Panc1 (cell line): Measurements from ENCODE around the gene VAV3. TPM values are rescaled to one million over a fixed set of nuclear protein-coding genes. Genes with fewer than 3 reads are reported as not detected.

ENCODE experiments used
- ATAC-seq: fragments of 200-7000 bp; cut with Tn5 transposase; 2 replicates; pipeline ENCODE4 v1.9.1; 2020; ENCODE audit warnings: mild to moderate bottlenecking, moderate library complexity
- BruUV-seq: library from RNA; stranded (reverse); fragments of 400-500 nt; replicated peaks from 2 replicates; lab custom pipeline; 2021; lab: Mats Ljungman, UMichigan
- CTCF ChIA-PET: fragments of 300-600 bp; sonication (Branson Sonifier 250); formaldehyde crosslinking; loops from one replicate; lab custom pipeline; 2022; ENCODE audit warnings: antibody characterized with exemption; lab: Charles Lee
- POLR2A ChIA-PET: fragments of 300-600 bp; sonication (Branson Sonifier 250); formaldehyde crosslinking; loops from one replicate; lab custom pipeline; 2022; ENCODE audit warnings: antibody characterized with exemption; lab: Charles Lee
- DNase-seq: peaks from one replicate; pipeline ENCODE4 v3.0.0-alpha.2; 2010; ENCODE audit warnings: low read depth, low spot score
- H3K27ac ChIP-seq: 2 replicates; pipeline ENCODE4 v1.5.1; 2011; ENCODE audit warnings: mild to moderate bottlenecking, low read length, inconsistent platforms
- H3K27me3 ChIP-seq: fragments of 200-500 bp; sonication (Bioruptor generic); 2 replicates; pipeline ENCODE4 v1.6.0; 2014; ENCODE audit warnings: low read length, inconsistent platforms; ENCODE audit not compliant: control insufficient read depth, insufficient read depth
- H3K36me3 ChIP-seq: fragments of 200-500 bp; sonication (Bioruptor generic); 2 replicates; pipeline ENCODE4 v1.5.1; 2014; ENCODE audit warnings: inconsistent platforms, mild to moderate bottlenecking, low read length, moderate library complexity; ENCODE audit not compliant: control insufficient read depth, insufficient read depth
- H3K4me1 ChIP-seq: 2 replicates; pipeline ENCODE4 v1.5.1; 2011; ENCODE audit warnings: inconsistent platforms, mild to moderate bottlenecking, low read length, moderate library complexity; ENCODE audit not compliant: control insufficient read depth, insufficient read depth
- H3K4me3 ChIP-seq, 2 experiments: 2 replicates each; pipeline ENCODE4 v1.5.1; 2011 to 2012; ENCODE audit warnings: low read depth in 2 of 2, low read length in 2 of 2, mild to moderate bottlenecking in 2 of 2, inconsistent platforms in 1 of 2, moderate library complexity in 1 of 2
- H3K9me3 ChIP-seq: fragments of 200-500 bp; sonication (Bioruptor generic); 2 replicates; pipeline ENCODE4 v1.5.1; 2014; ENCODE audit warnings: low read depth, mild to moderate bottlenecking, inconsistent platforms, low read length, moderate library complexity; ENCODE audit not compliant: control insufficient read depth, insufficient read depth
- CTCF ChIP-seq: fragments of 450-650 bp; IDR thresholded peaks from 2 replicates; pipeline ENCODE4 v1.5.1; 2017; ENCODE audit warnings: mild to moderate bottlenecking
- POLR2AphosphoS5 ChIP-seq: IDR thresholded peaks from 2 replicates; pipeline ENCODE4 v1.6.1; 2012; ENCODE audit warnings: mild to moderate bottlenecking, low read depth, low read length, moderate library complexity
- REST ChIP-seq, 2 experiments: IDR thresholded peaks; 2 replicates each; pipeline ENCODE4 v1.6.1; 2011 to 2012; ENCODE audit warnings: low read depth in 2 of 2, control low read depth in 1 of 2, low read length in 1 of 2, mild to moderate bottlenecking in 1 of 2, moderate library complexity in 1 of 2; ENCODE audit not compliant: insufficient read depth in 1 of 2
- SIN3A ChIP-seq: IDR thresholded peaks from 2 replicates; pipeline ENCODE4 v1.6.1; 2012; ENCODE audit warnings: low read depth, mild to moderate bottlenecking, low read length, moderate library complexity, borderline replicate concordance; ENCODE audit not compliant: insufficient read depth
- TCF7L2 ChIP-seq: IDR thresholded peaks from 2 replicates; pipeline ENCODE4 v1.6.1; 2011; ENCODE audit warnings: mild to moderate bottlenecking, low read depth, low read length, inconsistent platforms
- in situ Hi-C: cut with HindIII; loops from 2 replicates; pipeline ENCODE4 v1.10.0; 2016; ENCODE audit warnings: low sequenced_read_pairs, low pct_unique_long_range_greater_than_20kb
- intact Hi-C: fragments of 100-400 bp; cut with micrococcal nuclease; formaldehyde crosslinking; loops from one replicate; pipeline ENCODE4 v1.10.0; 2022; ENCODE audit not compliant: unreplicated experiment
- total RNA-seq: library from RNA; stranded (reverse); gene quantifications from one replicate; pipeline ENCODE4 v1.2.1, GENCODE V29; 2021; ENCODE audit not compliant: unreplicated experiment

The VAV3 gene
- total RNA-seq, 1 experiment from 2014 or later: 0.23 TPM

GRCh38 chr1:107804134-107804533 is 160.8 kb downstream of the VAV3 start:
- ATAC-seq (no peak), DNase-seq (no peak)
- Histone ChIP-seq H3K27me3 (no peaks in the 10 kb centered on the region), H3K27ac (no peak overlapping the region), H3K4me3 (no peak overlapping the region), H3K4me1 (no peaks in the 10 kb centered on the region), H3K36me3 (no peaks in the 10 kb centered on the region), H3K9me3 (no peaks in the 10 kb centered on the region)
- POLR2A ChIA-PET: no interaction called here
- in situ Hi-C loops (no loop called here), intact Hi-C loops (no loop called here)
- BruUV-seq: no TSS peak
- CTCF ChIA-PET: no interaction called here
- TF ChIP-seq TCF7L2 (no peak), SIN3A (no peak), POLR2AphosphoS5 (no peak), CTCF (no peak), REST (IDR thresholded peaks at IDR 0.05; ENCODE audit: insufficient read depth in 1 of 2, low read depth in 2 of 2, low read length in 1 of 2) (no peak)

- no peaks in the 10 kb centered on the region for H3K36me3 ChIP-seq
- intact Hi-C loops: no loop called here
- no peak overlapping the region for H3K4me3 ChIP-seq
- TF ChIP-seq REST (IDR thresholded peaks at IDR 0.05; ENCODE audit: insufficient read depth in 1 of 2, low read depth in 2 of 2, low read length in 1 of 2): no peak
- TF ChIP-seq TCF7L2: no peak
- no peak for TF ChIP-seq CTCF
- TF ChIP-seq POLR2AphosphoS5: no peak
- TF ChIP-seq SIN3A: no peak
- H3K4me1 ChIP-seq: no peaks in the 10 kb centered on the region
- no peak for ATAC-seq
- H3K27ac ChIP-seq: no peak overlapping the region
- no peaks in the 10 kb centered on the region for H3K9me3 ChIP-seq
- no TSS peak for BruUV-seq
- CTCF ChIA-PET: no interaction called here
- no peak for DNase-seq
- POLR2A ChIA-PET: no interaction called here
- in situ Hi-C loops: no loop called here
- no peaks in the 10 kb centered on the region for H3K27me3 ChIP-seq
Measured at GRCh38 chr1:107803579-107803978, 161.4 kb downstream of the VAV3 start.
